H1 (cell line): Measurements from ENCODE around the gene FLRT2. TPM values are rescaled to one million over a fixed set of nuclear protein-coding genes. Genes with fewer than 3 reads are reported as not detected.
A peak's percentile ranks its signal among the peaks of the same experiment; 100 is the strongest.

Experiments
- ASH2L ChIP-seq: fragments of 200-600, 300-600 bp; sonication (generic); IDR thresholded peaks from one replicate; pipeline ENCODE4 v1.7.1; 2017; ENCODE audit warnings: low read length
- BCL11A ChIP-seq, 2 experiments: IDR thresholded peaks; one replicate each; pipeline ENCODE4 v1.6.1; 2011; ENCODE audit warnings: low read depth in 2 of 2, low read length in 2 of 2, mild to moderate bottlenecking in 2 of 2
- CREB1 ChIP-seq: IDR thresholded peaks from 2 replicates; pipeline ENCODE4 v1.6.1; 2012; ENCODE audit warnings: inconsistent platforms
- E2F6 ChIP-seq: IDR thresholded peaks from 2 replicates; pipeline ENCODE4 v1.6.1; 2012; ENCODE audit warnings: inconsistent platforms
- FOSL1 ChIP-seq: IDR thresholded peaks from 2 replicates; pipeline ENCODE4 v1.6.1; 2011; ENCODE audit warnings: mild to moderate bottlenecking, low read depth, low read length, moderate library complexity; ENCODE audit not compliant: insufficient read depth
- GTF2F1 ChIP-seq: IDR thresholded peaks from 2 replicates; pipeline ENCODE4 v1.6.1; 2012; ENCODE audit warnings: low read depth, low read length, improper control_type of control experiment, borderline replicate concordance
- JUN ChIP-seq: IDR thresholded peaks from 2 replicates; pipeline ENCODE4 v1.6.1; 2011; ENCODE audit warnings: low read depth, mild to moderate bottlenecking, improper control_type of control experiment, low read length
- PHF8 ChIP-seq: fragments of 200-600 bp; sonication (generic); conservative IDR thresholded peaks from 2 replicates; pipeline ENCODE4 v1.7.1; 2012; ENCODE audit warnings: low read depth, mild to moderate bottlenecking, inconsistent platforms, low read length, moderate library complexity
- POLR2A ChIP-seq, 2 experiments: IDR thresholded peaks; 1 replicate in 1 of 2; 2 replicates in 1 of 2; pipeline ENCODE4 v1.6.1; 2011; ENCODE audit warnings: low read depth in 2 of 2, low read length in 2 of 2, mild to moderate bottlenecking in 2 of 2; ENCODE audit errors: control extremely low read depth in 1 of 2
- RBBP5 ChIP-seq: IDR thresholded peaks from 2 replicates; pipeline ENCODE4 v1.7.1; 2012; ENCODE audit warnings: low read depth, mild to moderate bottlenecking, inconsistent platforms, low read length, moderate library complexity, borderline replicate concordance
- SP4 ChIP-seq: IDR thresholded peaks from 2 replicates; pipeline ENCODE4 v1.6.1; 2012; ENCODE audit warnings: low read length, inconsistent platforms
- TBP ChIP-seq: IDR thresholded peaks from 2 replicates; pipeline ENCODE4 v1.6.1; 2011; ENCODE audit warnings: low read depth, low read length, improper control_type of control experiment
- USF2 ChIP-seq: IDR thresholded peaks from 2 replicates; pipeline ENCODE4 v1.6.1; 2011; ENCODE audit warnings: low read length, improper control_type of control experiment
- ZNF274 ChIP-seq: IDR thresholded peaks from 2 replicates; pipeline ENCODE4 v1.7.0; 2012; ENCODE audit warnings: low read length, borderline replicate concordance; ENCODE audit errors: extremely low read depth
- polyA plus RNA-seq, 7 experiments: library from polyadenylated mRNA; depleted of rRNA in 3 of 7; stranded (reverse) in 5 of 7; unstranded in 2 of 7; fragments of >200 nt in 5 of 7; fragments of 200-250 nt in 2 of 7; gene quantifications; 1 replicate in 5 of 7; 2 replicates in 1 of 7; 4 replicates in 1 of 7; pipeline versions ENCODE4 v1.2.1 to v1.2.3, GENCODE V29; 2011 to 2013; ENCODE audit warnings: missing spikeins in 2 of 7, mixed read lengths in 2 of 7
- total RNA-seq: library from RNA; stranded (reverse); fragmentation: NEBNext Ultra II Directional; extraction: Animal tissue kit (Norgen Biotek cat#: 25700); gene quantifications from 2 replicates; pipeline ENCODE4 v1.2.1, GENCODE V29; 2021

FLRT2 gene
- total and polyA plus RNA-seq, 2 of the 8 experiments (the other 6 are each of a cell fraction or from before 2014, with no cell fraction given): 2.4 to 6.9 TPM

- TF ChIP-seq JUN (no peak), BCL11A (IDR thresholded peaks at IDR 0.05; ENCODE audit: low read depth in 2 of 2, low read length in 2 of 2) (no peak), ZNF274 (no peak), ASH2L (peak; percentile 98), SP4 (no peak), TBP (peak; percentile 40; the same call in 1 of the 2 replicates), CREB1 (no peak), PHF8 (peak; percentile 54), FOSL1 (no peak), GTF2F1 (no peak), RBBP5 (peak; percentile 94; the same call in 1 of the 2 replicates), E2F6 (peak; percentile 5; the same call in 1 of the 2 replicates), POLR2A (IDR thresholded peaks at IDR 0.05; ENCODE audit: control extremely low read depth in 1 of 2, low read depth in 2 of 2, low read length in 2 of 2) (peak; percentile 67 to 69; a peak in 2 of 3 replicates), USF2 (no peak)
- TF ChIP-seq, all 59 proteins: peak for 12
Observed at GRCh38 chr14:85533023-85533860, 3.3 kb downstream of the FLRT2 start (continued).
